NCI-H187 treated with DMSO at 0.1 percent for 48 hours (cell line): ENCODE data around the gene ATG16L1.

Experiments used
- DNase-seq: peaks from one replicate; lab custom pipeline; 2025; lab: John Stamatoyannopoulos, UW

Gene ATG16L1

GRCh38 chr2:233227346-233227978 is 24.0 kb upstream of the ATG16L1 start:
- DNase-seq = no peak

GRCh38 chr2:233228376-233228775 is 23.1 kb upstream of the ATG16L1 start:
- no peak for DNase-seq

- DNase-seq = no peak
These were observed 17.7 kb upstream of the ATG16L1 start for GRCh38 chr2:233233618-233234230.

GRCh38 chr2:233234264-233234663 is 17.2 kb upstream of the ATG16L1 start:
- no peak for DNase-seq

GRCh38 chr2:233234996-233235395 is 16.5 kb upstream of the ATG16L1 start:
- DNase-seq = no peak

GRCh38 chr2:233235977-233236376 is 15.5 kb upstream of the ATG16L1 start:
- no peak for DNase-seq

GRCh38 chr2:233236820-233237589 is 14.5 kb upstream of the ATG16L1 start:
- DNase-seq = no peak

GRCh38 chr2:233240897-233241296 is 10.6 kb upstream of the ATG16L1 start:
- no peak for DNase-seq

- no peak for DNase-seq
These were observed 9.7 kb upstream of the ATG16L1 start for GRCh38 chr2:233241803-233242202.

GRCh38 chr2:233242231-233242927 is 9.1 kb upstream of the ATG16L1 start:
- no peak for DNase-seq

GRCh38 chr2:233243348-233243747 is 8.1 kb upstream of the ATG16L1 start:
- no peak for DNase-seq

- no peak for DNase-seq
These were observed 6.7 kb upstream of the ATG16L1 start for GRCh38 chr2:233244818-233245217.

GRCh38 chr2:233245406-233245805 is 6.1 kb upstream of the ATG16L1 start:
- no peak for DNase-seq

- no peak for DNase-seq
These were observed 4.4 kb upstream of the ATG16L1 start for GRCh38 chr2:233247116-233247515.

GRCh38 chr2:233247744-233248143 is 3.7 kb upstream of the ATG16L1 start:
- DNase-seq = no peak

GRCh38 chr2:233248999-233249398 is 2.5 kb upstream of the ATG16L1 start:
- DNase-seq = no peak

- DNase-seq = no peak
These were observed 905 bp upstream of the ATG16L1 start for GRCh38 chr2:233250568-233250967.

- no peak for DNase-seq
These were observed 528 bp upstream of the ATG16L1 start for GRCh38 chr2:233250985-233251305.

GRCh38 chr2:233252227-233252626 is 754 bp downstream of the ATG16L1 start:
- DNase-seq = no peak

GRCh38 chr2:233255151-233255550 is 3.7 kb downstream of the ATG16L1 start:
- no peak for DNase-seq

- DNase-seq = no peak
These were observed 4.6 kb downstream of the ATG16L1 start for GRCh38 chr2:233256048-233256447.

- no peak for DNase-seq
These were observed 6.7 kb downstream of the ATG16L1 start for GRCh38 chr2:233258211-233258610.

GRCh38 chr2:233259730-233260129 is 8.3 kb downstream of the ATG16L1 start:
- DNase-seq = no peak
